T-helper 2 cell (primary cell): ENCODE data around the gene RELN.
"Not testable (repeated sequence)": the region's sequence is repeated elsewhere in the genome, so short reads cannot be mapped to it uniquely, and the experiment has no call there.

Source experiments
- DNase-seq, 5 experiments: peaks; one replicate each; pipeline versions ENCODE4 v3.0.0 to v3.0.0-alpha.2; 2012 to 2022
- total RNA-seq, 2 donors: gene quantifications; one replicate each; lab custom pipeline; 2026; lab: John Stamatoyannopoulos, UW

Gene RELN
- total RNA-seq, result 0 to 0.31 reads per million in 2 donors

DNA sequence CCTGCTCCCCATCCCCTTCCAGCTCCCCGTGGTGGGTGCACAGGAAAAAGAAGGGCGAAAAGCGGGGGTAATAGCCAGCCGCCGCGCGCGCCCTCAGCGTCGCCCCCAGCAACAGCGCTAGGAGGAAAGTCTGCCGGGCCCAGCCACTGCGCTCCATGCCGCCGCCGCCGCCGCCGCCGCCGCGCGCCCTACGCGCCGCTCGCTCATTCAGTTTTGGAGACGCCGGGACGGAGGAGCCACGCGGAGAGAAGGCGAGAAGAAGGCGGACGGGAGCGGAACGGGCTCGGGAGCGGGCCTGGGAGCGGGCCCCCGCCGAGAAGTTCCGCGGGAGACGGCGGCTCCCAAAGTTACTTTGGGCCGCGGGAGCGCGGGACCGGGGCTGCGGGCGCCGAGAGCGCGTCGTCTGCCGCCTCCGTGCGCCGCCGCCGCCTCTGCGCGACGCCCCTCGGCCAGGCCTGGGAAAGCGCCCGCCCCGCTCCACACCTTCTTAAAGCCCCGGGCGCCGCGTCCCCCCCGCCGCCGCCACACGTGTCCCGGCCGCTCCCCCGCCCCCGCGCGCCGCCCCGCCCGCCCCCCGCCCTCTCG lies at the start of gene RELN:
RELN (minus strand) TSS at position 459 of the 585 bp plus-strand sequence; CDS start at position 157, 302 bp downstream.
- DNase-seq, result peak in 1 of 5 experiments; percentile 49

DNA sequence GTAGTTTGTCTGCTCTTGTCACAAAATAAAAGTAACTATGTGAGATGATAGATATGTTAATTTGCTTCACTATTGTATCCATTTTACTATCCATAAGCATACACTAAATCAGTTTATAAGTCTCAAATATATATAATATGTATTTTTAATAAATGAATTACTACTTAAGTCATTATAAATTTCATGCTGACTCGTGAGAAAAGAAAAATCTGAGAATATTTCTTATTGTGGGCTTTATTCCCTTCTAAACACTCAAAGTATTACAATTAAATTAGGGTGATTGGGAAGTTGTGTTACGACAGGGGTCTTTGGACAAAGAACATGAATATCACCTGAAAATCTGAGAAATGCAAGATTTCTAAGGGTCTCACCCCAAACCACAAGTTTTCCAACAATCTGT lies 48.7 kb upstream of the RELN start:
- no peak for DNase-seq

DNA sequence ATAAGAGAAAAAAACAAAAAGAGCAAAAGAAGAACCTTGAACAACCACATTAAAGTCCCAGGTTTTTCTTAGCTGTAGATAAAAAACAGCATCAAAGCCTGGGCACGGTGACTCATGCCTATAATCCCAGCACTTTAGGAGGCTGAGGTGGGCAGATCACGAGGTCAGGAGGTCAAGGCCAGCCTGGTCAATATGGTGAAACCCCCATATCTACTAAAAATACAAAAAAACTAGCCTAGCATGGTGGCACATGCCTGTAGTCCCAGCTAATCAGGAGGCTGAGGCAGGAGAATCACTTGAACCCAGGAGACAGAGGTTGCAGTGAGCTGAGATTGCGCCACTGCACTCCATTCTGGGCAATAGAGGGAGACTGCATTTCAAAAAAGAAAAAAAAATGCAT lies 47.4 kb upstream of the RELN start:
- not testable (repeated sequence) for DNase-seq

DNA sequence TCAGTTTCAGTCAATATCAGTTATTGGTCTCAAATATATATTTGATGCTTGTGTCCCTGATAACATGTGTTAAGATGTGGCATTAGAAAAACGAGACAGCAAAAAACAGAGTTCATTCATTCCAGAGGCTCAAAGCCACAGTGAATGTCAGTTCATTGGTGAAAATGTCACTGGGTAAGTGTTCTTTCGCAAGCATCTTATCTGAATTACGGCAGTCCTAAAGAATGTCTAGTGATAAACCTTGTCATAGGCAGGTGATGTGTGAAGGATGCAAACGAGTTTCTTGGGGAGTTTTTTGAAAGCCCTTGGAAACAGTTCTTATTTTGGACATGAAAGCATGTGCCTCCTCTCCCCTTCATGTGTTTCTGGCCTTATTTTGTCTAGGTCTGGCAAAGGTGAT lies 45.9 kb upstream of the RELN start:
- no peak for DNase-seq

DNA sequence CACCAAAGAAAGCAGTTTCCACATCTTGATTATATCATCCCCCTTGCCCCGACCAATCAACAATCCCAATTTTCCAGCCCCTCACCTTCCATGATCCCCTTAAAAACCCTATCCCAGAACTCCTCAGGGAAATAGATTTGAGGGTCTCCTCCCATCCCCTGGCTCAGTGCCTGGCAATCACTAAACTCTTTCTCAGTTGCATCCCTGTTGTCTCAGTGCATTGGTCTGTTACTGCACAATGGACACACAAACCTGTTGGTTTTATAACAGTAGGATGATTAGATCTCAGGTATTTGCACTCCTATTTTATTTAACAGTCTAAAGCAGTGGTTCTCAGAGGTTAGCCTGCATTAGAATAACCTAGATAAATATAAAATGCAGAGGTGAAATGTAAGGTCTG lies 45.2 kb upstream of the RELN start:
- no peak for DNase-seq

DNA sequence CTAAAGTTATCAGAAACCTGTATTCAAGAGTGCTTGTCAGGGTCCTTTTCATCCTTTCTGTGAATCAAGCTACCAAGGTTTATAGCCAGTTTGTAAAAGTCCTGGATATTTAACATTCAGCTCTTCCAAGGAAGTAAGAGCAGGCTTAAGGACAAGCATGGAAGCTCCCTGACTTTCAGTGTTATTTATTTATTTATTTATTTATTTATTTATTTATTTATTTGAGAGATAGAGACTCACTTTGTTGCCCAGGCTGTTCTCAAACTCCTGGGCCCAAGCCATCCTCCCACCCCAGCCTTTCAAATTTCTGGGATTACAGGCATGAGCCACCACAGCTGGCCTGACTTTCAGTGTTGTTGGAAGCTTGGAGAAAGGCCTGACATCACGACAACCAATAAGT lies 44.4 kb upstream of the RELN start:
- DNase-seq, result no peak

DNA sequence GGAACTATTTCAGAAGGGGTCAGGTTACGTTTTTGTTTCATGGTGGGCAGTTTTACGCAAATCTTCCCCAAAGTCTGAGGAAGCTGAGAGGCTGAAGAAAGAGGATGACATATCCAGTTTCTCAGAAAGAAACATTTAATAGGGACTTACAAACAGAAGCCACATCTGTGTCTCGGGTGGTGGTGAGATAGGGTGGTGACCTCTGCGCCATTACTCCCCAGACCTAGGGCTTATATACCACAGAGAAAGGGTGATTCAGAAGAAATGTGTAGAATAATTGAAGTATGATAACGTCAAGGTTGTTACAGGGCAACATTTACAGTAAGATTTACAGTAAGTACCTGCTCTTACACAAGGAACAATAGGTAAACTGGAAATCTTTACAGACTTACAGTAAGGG lies 43.0 kb upstream of the RELN start:
- no peak for DNase-seq

DNA sequence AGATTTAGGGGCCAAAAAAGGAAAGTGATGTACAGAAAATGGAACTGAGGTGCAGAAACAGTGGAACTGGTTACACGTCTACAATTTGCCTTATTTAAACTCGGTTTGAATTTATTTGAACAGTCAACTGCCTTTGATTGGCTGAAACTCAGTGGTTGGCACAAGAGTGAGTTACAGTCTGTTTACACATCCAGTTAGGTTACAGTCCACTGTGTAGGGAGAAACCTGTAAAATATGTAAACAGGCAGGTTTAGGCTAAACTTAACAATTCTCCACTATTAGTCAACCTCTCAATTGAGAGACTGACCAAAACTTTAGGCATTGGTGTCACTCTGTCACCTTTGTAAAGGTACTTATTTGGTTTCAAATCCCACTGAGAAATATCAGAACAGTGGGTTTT lies 40.3 kb upstream of the RELN start:
- DNase-seq, result no peak

DNA sequence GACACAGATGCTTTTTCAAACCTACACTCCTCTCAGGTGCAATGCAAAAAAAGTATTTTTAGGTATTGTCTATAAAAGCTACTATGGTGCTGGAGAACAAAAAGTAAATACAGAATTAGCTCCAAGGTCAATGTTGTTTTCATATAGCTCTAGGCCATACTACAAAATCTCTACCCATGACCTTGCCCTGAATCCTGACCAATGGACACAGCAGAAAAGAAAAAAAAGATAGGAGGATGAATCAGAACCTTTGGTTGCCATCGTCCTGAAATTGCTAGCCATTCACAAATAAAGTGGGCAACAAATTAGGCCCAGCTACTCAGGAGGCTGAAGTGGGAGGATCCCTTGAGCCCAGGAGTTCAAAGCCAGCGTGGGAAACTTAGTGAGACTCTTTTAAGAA lies 35.2 kb upstream of the RELN start:
- no peak for DNase-seq

DNA sequence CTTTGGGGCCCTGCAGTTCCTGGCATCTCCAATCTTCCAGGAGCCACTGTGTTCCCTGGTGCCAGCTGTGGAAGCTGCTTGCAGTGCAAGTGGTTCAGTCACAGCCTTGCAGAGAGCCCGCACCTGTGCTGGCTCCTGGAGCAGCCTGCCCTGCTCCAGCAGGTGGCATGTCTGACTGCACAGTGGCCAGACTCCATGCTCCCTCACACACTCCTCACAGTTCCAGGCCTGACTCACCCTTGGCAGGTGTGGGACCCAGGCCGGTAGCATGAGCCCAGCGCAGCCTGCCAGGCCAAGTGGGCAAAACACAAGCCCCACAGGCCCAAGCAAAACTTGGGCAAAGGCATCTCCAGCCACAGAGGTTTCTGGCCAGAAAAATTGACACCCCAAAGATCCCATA lies 33.6 kb upstream of the RELN start:
- DNase-seq, result no peak

DNA sequence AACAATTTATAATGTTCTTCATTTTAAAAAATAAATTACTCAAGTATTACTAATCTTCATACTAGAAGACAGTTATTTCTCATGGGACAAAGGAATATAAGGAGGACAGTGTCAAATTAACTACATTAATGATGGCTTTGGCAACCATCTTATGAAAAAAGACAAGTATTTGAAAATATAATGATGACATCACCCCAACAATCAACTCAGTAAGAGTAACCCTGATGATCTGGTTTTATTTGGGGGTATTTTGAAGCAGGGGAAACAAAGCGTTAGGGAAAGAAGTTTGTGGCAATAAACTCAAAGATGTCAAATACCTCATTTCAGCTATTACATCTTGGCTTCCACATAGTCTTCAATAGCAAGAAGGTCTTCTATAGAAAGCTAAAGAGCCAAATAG lies 29.0 kb upstream of the RELN start:
- no peak for DNase-seq

DNA sequence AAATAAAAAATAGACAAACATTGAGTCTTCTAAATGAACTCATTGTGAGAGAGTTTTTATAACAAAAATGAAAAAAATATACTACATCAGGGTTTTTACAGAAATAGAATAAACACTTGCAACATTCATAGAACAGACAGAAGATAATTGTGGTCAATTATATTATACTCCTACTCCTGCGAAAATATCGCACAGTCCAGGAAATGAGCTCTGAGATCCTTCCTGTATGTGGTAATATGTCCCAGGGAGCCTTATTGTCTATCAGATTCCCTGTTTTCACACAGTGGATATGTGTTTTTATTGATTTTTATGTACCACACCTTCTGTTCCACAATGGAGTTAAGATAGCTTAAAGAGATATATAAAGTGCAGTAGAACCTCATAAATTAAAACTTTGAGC lies 27.5 kb upstream of the RELN start:
- no peak for DNase-seq

DNA sequence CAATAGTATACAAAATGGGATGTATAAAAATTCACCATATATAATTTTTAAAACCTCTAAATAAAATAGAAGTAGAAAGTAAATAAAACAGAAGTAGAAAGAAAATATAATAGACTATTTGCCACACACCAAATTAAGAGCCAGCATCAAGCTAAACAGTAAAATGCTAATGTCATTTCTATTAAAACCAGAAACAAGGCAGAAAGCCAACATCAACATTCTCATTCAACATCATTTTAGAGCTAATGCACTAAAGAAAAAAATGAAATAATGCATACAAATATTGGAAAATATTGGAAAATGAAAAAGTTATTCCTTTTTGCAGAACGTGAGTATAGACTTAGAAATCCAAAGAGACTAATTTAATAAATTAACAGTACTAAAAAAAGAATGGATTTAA lies 23.4 kb upstream of the RELN start:
- no peak for DNase-seq

DNA sequence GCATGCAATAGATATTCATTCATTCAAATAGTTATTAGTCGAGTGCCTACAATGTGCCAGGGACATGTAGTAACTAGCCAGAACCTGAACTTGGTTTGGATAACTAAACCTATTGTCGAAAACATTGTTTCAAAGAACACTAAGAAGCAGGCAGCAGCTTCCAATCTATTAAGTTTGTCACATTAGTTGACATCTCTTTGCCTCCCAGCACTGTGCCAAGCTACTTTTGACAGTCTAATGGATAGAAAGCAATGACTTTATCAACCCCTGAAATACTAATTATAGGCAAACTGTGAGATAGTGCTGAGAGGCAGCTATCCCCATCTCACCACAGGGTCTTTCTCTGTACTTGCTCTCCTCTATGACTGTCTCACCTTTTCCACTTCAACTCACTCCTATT lies 22.4 kb upstream of the RELN start:
- DNase-seq, result no peak

DNA sequence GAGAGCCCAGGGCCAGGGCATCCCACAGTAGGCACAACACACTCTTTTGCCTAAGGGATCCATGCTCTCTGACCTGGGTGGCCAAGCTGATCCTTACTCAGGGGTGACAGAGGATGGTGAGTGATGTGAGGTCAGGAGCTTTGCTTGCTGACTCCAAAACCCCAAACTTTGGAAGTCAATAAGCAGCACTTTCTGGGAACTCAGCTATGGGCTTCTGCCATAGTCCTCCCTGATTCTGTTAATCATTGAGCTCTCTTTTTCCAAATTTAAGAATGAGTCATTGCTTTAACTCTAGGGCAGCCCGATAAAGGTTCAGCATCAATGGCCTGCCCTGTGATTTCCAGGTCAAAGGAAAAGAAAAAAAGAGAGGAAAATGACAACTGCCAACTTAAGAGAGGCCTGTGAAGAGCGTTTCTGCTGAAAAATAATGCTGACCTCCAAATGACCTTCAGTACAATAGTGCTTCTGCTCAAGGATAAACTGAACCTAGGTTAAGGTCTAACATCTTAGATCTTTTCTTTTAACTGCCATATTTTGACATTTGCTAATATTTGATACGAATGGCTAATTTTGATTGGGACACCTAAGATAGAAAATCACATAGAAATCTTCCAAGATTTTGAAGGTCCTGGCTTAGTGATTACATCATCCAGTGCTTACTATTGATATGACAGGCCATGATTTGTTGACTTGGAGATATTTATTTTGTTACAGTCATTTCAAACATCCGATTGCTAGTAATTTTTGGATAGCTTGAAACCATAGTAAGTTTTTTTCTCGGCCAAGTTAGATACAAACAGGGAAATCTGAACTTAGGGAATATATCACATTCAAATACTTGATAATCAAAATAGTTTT lies 20.8 kb upstream of the RELN start:
- DNase-seq, result no peak

DNA sequence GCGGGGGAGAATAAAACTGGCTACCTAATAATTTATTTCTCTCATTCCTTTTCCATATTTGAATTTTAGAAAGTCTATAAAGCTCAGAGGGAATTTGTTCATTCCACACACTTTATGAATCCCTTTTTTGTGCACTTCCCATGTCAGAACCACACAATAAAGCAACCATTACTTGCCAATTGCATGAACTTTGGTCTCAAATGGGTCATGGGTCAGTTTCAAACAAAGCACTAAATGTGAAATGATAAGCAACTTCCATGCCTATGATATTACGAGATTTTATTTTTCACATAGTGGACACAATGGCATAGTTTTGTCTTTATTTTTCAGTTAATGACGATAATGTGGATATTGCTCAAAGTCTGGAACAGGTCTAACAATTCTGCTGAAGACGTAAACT lies 18.6 kb upstream of the RELN start:
- DNase-seq, result no peak

DNA sequence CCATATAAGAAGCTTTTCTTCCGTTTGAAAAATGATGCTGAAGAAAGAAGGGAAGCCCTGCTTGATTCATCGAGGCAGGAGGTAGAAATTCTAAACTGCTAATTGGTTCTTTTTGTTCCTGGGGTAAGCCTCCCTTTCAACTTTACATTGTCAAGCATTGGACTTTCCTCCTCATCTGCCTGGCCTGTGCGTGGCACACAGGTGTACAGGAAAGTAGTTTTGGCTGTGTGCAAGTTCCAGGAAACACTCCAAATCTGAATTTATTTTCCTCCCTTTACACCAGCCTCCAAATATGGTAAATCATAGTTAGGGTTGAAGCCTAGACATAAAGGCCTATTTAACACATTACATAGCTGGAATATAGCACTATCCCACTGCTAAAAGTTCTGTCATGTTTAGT lies 18.2 kb upstream of the RELN start:
- no peak for DNase-seq

DNA sequence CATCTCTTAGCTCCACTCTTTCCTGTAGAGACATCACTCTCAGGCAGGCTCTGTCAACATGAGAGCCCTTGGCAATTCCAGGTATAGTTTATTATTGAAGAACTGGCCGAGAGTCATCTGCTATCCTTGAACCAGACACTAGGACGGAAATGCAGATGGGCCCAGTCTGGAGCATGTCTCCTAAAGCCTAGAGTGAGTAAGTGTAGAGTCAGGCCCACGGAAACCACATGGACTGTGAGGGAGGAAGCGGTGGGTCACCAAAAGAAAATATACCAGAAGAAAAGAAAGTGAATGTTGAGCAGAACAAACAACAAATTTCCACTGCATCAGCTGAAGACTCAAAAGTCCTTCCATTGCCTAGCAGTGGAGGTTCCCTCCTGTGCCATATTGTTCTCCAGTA lies 15.7 kb upstream of the RELN start:
- no peak for DNase-seq

DNA sequence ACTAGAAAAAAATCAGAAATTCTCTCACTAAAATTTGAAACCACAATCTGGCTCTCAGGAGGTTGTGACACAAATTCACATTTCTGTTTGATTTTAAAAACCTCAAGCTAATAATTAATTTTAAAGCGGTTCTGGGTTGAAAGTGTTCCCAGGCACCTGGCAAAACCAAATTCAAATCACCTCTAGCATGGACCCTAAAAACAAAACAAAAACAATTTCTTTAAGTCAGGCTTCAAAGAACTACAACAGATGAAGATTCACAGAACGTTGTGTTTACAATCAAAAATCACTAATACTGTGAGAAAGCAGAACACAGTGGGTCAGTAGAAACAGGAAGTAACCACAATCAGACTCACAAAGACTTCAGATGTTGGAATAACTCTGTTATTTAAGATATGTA lies 7.2 kb upstream of the RELN start:
- DNase-seq, result no peak

DNA sequence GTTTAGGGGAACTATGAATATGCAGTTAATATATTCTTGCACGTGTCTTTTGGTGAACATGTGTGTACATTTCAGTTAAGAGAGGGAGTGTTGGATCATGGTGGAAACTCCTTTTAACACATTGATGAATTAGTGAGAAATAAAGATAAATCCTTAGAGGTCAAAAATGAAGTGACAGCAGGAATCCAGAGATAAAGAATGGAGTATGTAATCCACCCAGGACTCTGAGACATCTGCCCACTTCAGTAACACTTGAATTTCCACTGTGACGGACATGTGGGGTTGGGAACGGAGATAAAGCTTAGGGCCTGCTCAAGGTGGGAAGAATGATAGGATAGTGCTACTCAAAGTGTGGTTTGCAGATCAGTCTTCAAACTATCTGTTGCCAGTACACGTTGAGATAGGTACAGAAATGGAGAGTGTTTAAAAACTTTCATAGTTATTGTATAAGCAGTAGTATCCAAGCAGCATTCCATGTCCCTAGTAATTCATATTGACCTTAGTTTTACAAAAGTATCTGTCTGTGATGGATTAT lies 6.6 kb upstream of the RELN start:
- DNase-seq, result no peak

DNA sequence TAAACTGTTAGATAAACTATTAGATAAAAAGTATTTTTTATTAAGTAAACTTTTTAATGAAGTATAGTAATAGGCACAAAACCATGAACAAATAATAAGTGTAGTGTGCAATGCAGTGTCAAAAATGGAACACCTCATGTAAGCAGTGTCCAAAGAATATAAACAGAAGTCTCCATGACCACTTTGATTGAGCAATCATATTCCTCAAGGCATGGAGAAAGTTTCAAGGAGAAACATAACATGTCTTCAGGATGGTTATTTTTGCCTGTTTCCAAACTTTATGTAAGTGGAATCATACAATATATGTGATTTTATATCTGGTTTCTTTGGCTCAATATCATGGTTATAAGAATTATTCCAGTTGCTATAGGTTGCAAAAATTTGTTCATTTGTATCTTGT lies 6.1 kb upstream of the RELN start:
- no peak for DNase-seq

DNA sequence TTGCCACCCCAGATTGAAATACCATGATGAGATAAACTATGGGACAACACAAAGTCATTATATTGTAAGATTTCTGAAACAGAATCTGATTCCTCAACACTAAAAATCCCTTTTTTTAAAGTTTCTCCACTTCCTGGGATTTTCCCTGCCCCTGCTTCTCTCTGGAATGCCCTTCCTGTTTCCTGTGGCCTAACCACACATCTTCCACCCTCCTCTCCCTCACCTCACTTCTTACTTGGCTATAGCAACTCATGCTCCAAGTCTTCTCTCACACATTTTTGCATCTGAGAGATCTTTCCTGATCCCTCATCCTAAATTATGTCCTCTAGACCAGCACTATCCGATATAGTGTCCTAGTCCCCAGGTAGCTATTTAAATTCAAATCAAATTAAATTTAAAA lies 4.1 kb upstream of the RELN start:
- DNase-seq, result no peak

DNA sequence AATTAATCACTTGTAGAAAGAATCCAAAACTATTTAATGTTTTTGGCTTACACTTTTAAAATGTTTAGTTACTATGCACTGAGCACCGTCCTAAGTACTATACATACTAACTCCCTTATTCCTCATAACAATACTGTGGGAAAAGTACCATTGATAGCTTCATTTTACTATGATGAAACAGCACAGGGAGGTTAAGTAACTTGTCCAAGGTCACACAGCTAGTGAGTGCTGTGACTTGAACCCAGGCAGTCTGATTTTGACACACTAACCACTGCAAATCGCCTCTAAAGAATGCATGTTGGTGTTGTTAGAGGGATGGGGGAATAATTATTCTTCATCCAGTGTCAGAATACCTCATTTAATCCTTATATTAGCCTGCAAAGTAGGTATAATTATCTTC lies 1.9 kb upstream of the RELN start:
- DNase-seq, result no peak

DNA sequence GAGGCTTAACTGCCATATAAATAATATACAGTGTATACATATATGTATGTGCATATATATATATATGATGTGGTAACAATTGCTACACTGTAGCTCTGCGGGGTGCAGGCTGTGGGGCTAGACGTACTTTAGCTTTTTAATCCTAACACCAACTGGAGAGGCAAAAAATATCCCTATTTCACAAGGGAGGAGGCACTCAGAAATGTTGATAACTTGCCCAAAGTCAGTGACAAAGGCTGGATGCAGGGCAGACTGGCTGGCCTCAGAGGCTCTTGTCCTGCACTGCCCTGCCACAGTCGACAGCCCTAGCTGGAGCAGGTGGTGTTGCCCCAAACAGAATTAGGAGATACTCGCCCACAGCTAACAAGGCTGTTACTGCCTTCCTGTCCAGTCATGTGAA lies 1.5 kb upstream of the RELN start:
- no peak for DNase-seq
